ENCODE data around the gene YJU2.
"Not testable (repeated sequence)": the region's sequence is repeated elsewhere in the genome, so short reads cannot be mapped to it uniquely, and the experiment has no call there.

The YJU2 gene

DNA sequence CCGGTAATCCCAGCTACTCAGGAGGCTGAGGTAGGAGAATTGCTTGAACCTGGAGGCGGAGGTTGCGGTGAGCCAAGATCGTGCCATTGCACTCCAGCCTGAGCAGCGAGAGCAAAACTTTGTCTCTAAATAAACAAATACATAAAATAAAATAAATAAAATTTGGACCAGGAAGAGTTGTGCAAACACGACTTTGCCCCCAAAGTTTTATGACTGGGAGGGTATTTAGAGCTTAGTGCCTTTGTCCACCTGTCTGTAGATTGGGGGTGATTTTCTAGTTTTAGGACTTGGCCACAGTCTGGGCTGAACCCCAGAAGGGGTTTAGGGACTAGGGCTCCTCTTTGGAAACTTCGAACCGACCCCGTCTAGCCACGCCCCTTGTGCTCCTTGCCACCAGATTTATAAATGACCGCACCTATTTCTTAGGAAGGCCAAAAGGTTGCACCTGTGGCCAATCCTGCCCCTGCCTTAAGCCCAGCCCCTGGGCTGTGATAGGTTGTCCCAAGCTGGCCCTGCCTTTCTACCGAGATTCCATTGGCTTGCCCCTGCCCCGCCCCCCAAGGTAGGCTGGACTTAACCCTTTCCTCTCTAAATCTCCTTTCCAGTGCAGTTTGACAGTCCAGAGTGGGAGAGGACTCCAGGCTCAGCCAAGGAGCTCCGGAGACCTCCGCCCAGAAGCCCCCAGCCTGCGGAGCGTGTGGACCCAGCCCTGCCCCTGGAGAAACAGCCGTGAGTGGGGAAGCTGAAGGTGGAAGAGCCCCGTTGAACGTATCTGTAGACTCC lies 37.5 kb downstream of the YJU2 start:
- Histone ChIP-seq H3K9ac (ENCODE audit: low read length) (no peak overlapping the region), H3K9me2 (replicated peaks; ENCODE audit: insufficient read depth, low read length) (no peaks in the 10 kb centered on the region), H3K27me3 (replicated peaks; ENCODE audit: insufficient read depth, low read length) (peaks cover 92% of the 10 kb centered on the region), H3K79me2 (ENCODE audit: low read length) (no peaks in the 10 kb centered on the region), H3K9me3 (replicated peaks; ENCODE audit: insufficient read depth, low read length) (no peaks in the 10 kb centered on the region), H3F3A (ENCODE audit: insufficient read depth, low read length) (no peaks in the 10 kb centered on the region), H3K4me3 (ENCODE audit: low read length) (no peak overlapping the region), H3K36me3 (replicated peaks; ENCODE audit: insufficient read depth, low read length) (no peaks in the 10 kb centered on the region), H4K20me1 (ENCODE audit: insufficient read depth, low read length) (no peaks in the 10 kb centered on the region), H3K27ac (ENCODE audit: low read length) (no peak overlapping the region), H3K4me2 (ENCODE audit: low read depth, low read length) (peak overlapping the region; percentile 0; the same call in 1 of the 2 replicates), H2AFZ (ENCODE audit: low read length) (no peak overlapping the region), H3K4me1 (ENCODE audit: low read length) (no peaks in the 10 kb centered on the region)
- TF ChIP-seq, protein P1, sequence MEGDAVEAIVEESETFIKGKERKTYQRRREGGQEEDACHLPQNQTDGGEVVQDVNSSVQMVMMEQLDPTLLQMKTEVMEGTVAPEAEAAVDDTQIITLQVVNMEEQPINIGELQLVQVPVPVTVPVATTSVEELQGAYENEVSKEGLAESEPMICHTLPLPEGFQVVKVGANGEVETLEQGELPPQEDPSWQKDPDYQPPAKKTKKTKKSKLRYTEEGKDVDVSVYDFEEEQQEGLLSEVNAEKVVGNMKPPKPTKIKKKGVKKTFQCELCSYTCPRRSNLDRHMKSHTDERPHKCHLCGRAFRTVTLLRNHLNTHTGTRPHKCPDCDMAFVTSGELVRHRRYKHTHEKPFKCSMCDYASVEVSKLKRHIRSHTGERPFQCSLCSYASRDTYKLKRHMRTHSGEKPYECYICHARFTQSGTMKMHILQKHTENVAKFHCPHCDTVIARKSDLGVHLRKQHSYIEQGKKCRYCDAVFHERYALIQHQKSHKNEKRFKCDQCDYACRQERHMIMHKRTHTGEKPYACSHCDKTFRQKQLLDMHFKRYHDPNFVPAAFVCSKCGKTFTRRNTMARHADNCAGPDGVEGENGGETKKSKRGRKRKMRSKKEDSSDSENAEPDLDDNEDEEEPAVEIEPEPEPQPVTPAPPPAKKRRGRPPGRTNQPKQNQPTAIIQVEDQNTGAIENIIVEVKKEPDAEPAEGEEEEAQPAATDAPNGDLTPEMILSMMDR (IDR thresholded peaks at IDR 0.05; ENCODE audit: low read length) = no peak
- TF ChIP-seq EZH2phosphoT487 (IDR thresholded peaks at IDR 0.05; ENCODE audit: low read length) = no peak
- no peak for TF ChIP-seq EZH2 (optimal IDR thresholded peaks at IDR 0.05; ENCODE audit: low read depth, low read length)
- peak; percentile 33 for DNase-seq

- H3K27me3 ChIP-seq (replicated peaks; ENCODE audit: insufficient read depth, low read length) = peaks cover 86% of the 10 kb centered on the region
- DNase-seq = no peak
- no peaks in the 10 kb centered on the region for H3K36me3 ChIP-seq (replicated peaks; ENCODE audit: insufficient read depth, low read length)
- no peak overlapping the region for H3K4me3 ChIP-seq (ENCODE audit: low read length)
- H3K9me3 ChIP-seq (replicated peaks; ENCODE audit: insufficient read depth, low read length) = no peaks in the 10 kb centered on the region
- TF ChIP-seq EZH2 (optimal IDR thresholded peaks at IDR 0.05; ENCODE audit: low read depth, low read length) (no peak), EZH2phosphoT487 (IDR thresholded peaks at IDR 0.05; ENCODE audit: low read length) (no peak)
- TF ChIP-seq, protein P1 (IDR thresholded peaks at IDR 0.05; ENCODE audit: low read length) = no peak
- H3K4me1 ChIP-seq (ENCODE audit: low read length) = no peaks in the 10 kb centered on the region
- no peaks in the 10 kb centered on the region for H3K9me2 ChIP-seq (replicated peaks; ENCODE audit: insufficient read depth, low read length)
- no peaks in the 10 kb centered on the region for H4K20me1 ChIP-seq (ENCODE audit: insufficient read depth, low read length)
- no peak overlapping the region for H2AFZ ChIP-seq (ENCODE audit: low read length)
- no peak overlapping the region for H3K27ac ChIP-seq (ENCODE audit: low read length)
- H3F3A ChIP-seq (ENCODE audit: insufficient read depth, low read length) = no peaks in the 10 kb centered on the region
- no peak overlapping the region for H3K9ac ChIP-seq (ENCODE audit: low read length)
- H3K79me2 ChIP-seq (ENCODE audit: low read length) = no peaks in the 10 kb centered on the region
- H3K4me2 ChIP-seq (ENCODE audit: low read depth, low read length) = no peak overlapping the region; the same call in 1 of the 2 replicates
Measured at GRCh38 chr19:4284974-4285373, 38.1 kb downstream of the YJU2 start.

GRCh38 chr19:4286141-4286540 lies 39.3 kb downstream of the YJU2 start:
- not testable (repeated sequence) for H3F3A ChIP-seq (ENCODE audit: insufficient read depth, low read length); DNase-seq; H3K9ac ChIP-seq (ENCODE audit: low read length); H4K20me1 ChIP-seq (ENCODE audit: insufficient read depth, low read length); H3K79me2 ChIP-seq (ENCODE audit: low read length); H3K4me2 ChIP-seq (ENCODE audit: low read depth, low read length); H3K9me2 ChIP-seq (replicated peaks; ENCODE audit: insufficient read depth, low read length); H3K9me3 ChIP-seq (replicated peaks; ENCODE audit: insufficient read depth, low read length); H3K27ac ChIP-seq (ENCODE audit: low read length); H3K36me3 ChIP-seq (replicated peaks; ENCODE audit: insufficient read depth, low read length); H3K4me3 ChIP-seq (ENCODE audit: low read length); H2AFZ ChIP-seq (ENCODE audit: low read length); H3K4me1 ChIP-seq (ENCODE audit: low read length)
- peaks cover 86% of the 10 kb centered on the region for H3K27me3 ChIP-seq (replicated peaks; ENCODE audit: insufficient read depth, low read length)

GRCh38 chr19:4288091-4288777 lies 41.4 kb downstream of the YJU2 start:
- no peaks in the 10 kb centered on the region for H3F3A ChIP-seq (ENCODE audit: insufficient read depth, low read length)
- no peaks in the 10 kb centered on the region for H3K79me2 ChIP-seq (ENCODE audit: low read length)
- no peak overlapping the region for H3K9ac ChIP-seq (ENCODE audit: low read length)
- no peak overlapping the region for H3K4me2 ChIP-seq (ENCODE audit: low read depth, low read length)
- no peaks in the 10 kb centered on the region for H3K9me3 ChIP-seq (replicated peaks; ENCODE audit: insufficient read depth, low read length)
- DNase-seq = no peak
- no peak overlapping the region for H3K4me3 ChIP-seq (ENCODE audit: low read length)
- peaks cover 85% of the 10 kb centered on the region for H3K27me3 ChIP-seq (replicated peaks; ENCODE audit: insufficient read depth, low read length)
- no peaks in the 10 kb centered on the region for H3K4me1 ChIP-seq (ENCODE audit: low read length)
- H2AFZ ChIP-seq (ENCODE audit: low read length) = no peak overlapping the region
- no peaks in the 10 kb centered on the region for H3K9me2 ChIP-seq (replicated peaks; ENCODE audit: insufficient read depth, low read length)
- TF ChIP-seq EZH2phosphoT487 (IDR thresholded peaks at IDR 0.05; ENCODE audit: low read length) (no peak), EZH2 (optimal IDR thresholded peaks at IDR 0.05; ENCODE audit: low read depth, low read length) (no peak)
- TF ChIP-seq, protein P1 (IDR thresholded peaks at IDR 0.05; ENCODE audit: low read length) = no peak
- no peak overlapping the region for H3K27ac ChIP-seq (ENCODE audit: low read length)
- no peaks in the 10 kb centered on the region for H3K36me3 ChIP-seq (replicated peaks; ENCODE audit: insufficient read depth, low read length)
- H4K20me1 ChIP-seq (ENCODE audit: insufficient read depth, low read length) = no peaks in the 10 kb centered on the region
